HG02981 (cell line): ENCODE measurements around the gene CSK.

Source experiments
- ATAC-seq: cut with Tn5 transposase; IDR thresholded peaks from one replicate; pipeline ENCODE4 v1.9.1; 2021; ENCODE audit warnings: mild to moderate bottlenecking, moderate library complexity; ENCODE audit not compliant: unreplicated experiment

CSK gene

GRCh38 chr15:74799856-74800558 is 18.1 kb downstream of the CSK start:
- peak; percentile 59 for ATAC-seq

- ATAC-seq, result no peak
Measured at GRCh38 chr15:74800559-74801094, 18.7 kb downstream of the CSK start.

GRCh38 chr15:74801311-74801997 is 19.6 kb downstream of the CSK start:
- no peak for ATAC-seq

- no peak for ATAC-seq
Measured at GRCh38 chr15:74802290-74802689, 20.4 kb downstream of the CSK start.

- ATAC-seq, result no peak
Measured at GRCh38 chr15:74802862-74803447, 21.1 kb downstream of the CSK start.

GRCh38 chr15:74804935-74805334 is 23.1 kb downstream of the CSK start:
- ATAC-seq, result no peak

GRCh38 chr15:74807282-74807681 is 25.4 kb downstream of the CSK start:
- no peak for ATAC-seq

- no peak for ATAC-seq
Measured at GRCh38 chr15:74808078-74808839, 26.4 kb downstream of the CSK start.

GRCh38 chr15:74808840-74809229 is 27.0 kb downstream of the CSK start:
- no peak for ATAC-seq

- no peak for ATAC-seq
Measured at GRCh38 chr15:74809242-74809641, 27.4 kb downstream of the CSK start.

- ATAC-seq, result no peak
Measured at GRCh38 chr15:74809956-74810355, 28.1 kb downstream of the CSK start.

GRCh38 chr15:74812533-74812932 is 30.7 kb downstream of the CSK start, which contains the start of gene LMAN1L:
LMAN1L (plus strand) TSS chr15:74812835; CDS start chr15:74812855, 20 bp downstream.
- ATAC-seq, result no peak

GRCh38 chr15:74815121-74815934 is 33.4 kb downstream of the CSK start:
- ATAC-seq, result no peak

GRCh38 chr15:74815961-74816360 is 34.1 kb downstream of the CSK start:
- ATAC-seq, result no peak

GRCh38 chr15:74816624-74817369 is 34.9 kb downstream of the CSK start:
- no peak for ATAC-seq

- no peak for ATAC-seq
Measured at GRCh38 chr15:74817370-74817737, 35.5 kb downstream of the CSK start.

GRCh38 chr15:74820056-74820455 is 38.2 kb downstream of the CSK start:
- no peak for ATAC-seq

GRCh38 chr15:74821091-74821789 is 39.4 kb downstream of the CSK start:
- peak; percentile 70 for ATAC-seq

- no peak for ATAC-seq
Measured at GRCh38 chr15:74821790-74822158, 39.9 kb downstream of the CSK start.
